GM18858 (cell line): ENCODE results near the gene ZHX3.

Source experiments
- ATAC-seq: cut with Tn5 transposase; IDR thresholded peaks from one replicate; pipeline ENCODE4 v1.9.1; 2021; ENCODE audit not compliant: unreplicated experiment

Gene ZHX3, protein sequence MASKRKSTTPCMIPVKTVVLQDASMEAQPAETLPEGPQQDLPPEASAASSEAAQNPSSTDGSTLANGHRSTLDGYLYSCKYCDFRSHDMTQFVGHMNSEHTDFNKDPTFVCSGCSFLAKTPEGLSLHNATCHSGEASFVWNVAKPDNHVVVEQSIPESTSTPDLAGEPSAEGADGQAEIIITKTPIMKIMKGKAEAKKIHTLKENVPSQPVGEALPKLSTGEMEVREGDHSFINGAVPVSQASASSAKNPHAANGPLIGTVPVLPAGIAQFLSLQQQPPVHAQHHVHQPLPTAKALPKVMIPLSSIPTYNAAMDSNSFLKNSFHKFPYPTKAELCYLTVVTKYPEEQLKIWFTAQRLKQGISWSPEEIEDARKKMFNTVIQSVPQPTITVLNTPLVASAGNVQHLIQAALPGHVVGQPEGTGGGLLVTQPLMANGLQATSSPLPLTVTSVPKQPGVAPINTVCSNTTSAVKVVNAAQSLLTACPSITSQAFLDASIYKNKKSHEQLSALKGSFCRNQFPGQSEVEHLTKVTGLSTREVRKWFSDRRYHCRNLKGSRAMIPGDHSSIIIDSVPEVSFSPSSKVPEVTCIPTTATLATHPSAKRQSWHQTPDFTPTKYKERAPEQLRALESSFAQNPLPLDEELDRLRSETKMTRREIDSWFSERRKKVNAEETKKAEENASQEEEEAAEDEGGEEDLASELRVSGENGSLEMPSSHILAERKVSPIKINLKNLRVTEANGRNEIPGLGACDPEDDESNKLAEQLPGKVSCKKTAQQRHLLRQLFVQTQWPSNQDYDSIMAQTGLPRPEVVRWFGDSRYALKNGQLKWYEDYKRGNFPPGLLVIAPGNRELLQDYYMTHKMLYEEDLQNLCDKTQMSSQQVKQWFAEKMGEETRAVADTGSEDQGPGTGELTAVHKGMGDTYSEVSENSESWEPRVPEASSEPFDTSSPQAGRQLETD

GRCh38 chr20:41317546-41318270 lies at the start of gene ZHX3:
Gene ZHX3 (minus strand): TSS chr20:41317731. CDS start chr20:41204916, 112,815 bp downstream.
- ATAC-seq = peak; percentile 90

DNA sequence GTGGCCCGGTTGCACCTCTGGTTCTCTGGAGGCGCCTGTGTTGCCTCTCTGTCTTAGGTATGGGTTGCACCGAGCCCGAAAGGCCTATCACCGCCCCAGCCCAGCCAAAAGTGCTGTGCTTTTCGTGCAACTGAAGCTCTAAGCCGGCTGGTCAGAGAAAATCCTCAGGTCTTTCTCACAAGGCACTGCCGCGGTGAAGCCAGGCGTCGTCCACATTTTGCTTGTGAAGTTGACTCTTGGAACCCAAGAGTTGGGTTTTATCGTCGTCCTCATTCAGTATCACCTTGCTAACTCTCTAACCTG lies 49.8 kb upstream of the ZHX3 start:
- ATAC-seq = no peak

DNA sequence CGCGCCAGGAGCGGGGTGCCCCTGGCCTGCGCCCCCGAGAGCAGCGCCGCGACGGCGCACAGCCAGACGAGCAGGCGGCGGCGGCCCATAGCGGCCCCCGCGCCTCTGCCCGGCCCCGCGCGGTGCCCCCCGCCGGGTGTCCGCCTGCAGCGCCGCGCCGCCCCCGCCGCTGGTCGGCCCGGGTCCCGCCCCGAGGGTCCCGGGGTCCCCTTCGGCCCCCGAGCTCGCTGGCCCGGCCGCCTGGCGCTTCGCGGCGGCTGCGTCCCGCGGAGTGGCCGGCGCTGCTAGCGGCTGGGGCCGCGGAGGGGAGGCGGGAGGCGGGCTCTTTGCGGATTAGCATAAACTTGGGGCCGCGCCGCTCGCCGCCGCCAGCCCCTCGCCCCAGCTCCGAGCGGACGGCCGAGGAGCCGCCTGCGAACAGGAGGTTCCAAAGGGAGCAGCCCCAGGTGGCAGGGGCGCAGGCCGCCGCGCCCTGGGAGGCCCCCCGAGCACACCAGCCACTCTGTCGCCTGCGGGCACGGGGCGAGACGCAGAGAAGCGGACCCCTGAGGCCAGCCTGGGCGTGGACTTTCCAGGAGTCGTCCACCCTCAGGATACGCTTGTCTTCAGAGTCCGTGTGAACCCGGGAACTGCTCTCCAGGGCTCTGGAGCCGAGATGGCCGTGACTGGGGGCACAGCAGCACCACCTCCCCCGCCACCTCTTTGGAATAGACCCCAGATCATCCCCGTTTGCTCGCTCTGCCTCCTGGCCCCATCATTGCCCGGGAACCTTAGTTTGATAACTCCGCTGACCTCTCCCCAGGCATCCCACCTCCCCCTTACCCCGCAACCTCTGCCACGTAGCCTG lies 49.2 kb upstream of the ZHX3 start, which contains the start of gene EMILIN3:
EMILIN3 (minus strand) TSS at position 273 of the 847 bp plus-strand sequence; CDS start at position 89, 184 bp downstream.
- ATAC-seq = no peak

- ATAC-seq = no peak
Observed at GRCh38 chr20:41365777-41366545, 48.4 kb upstream of the ZHX3 start.

DNA sequence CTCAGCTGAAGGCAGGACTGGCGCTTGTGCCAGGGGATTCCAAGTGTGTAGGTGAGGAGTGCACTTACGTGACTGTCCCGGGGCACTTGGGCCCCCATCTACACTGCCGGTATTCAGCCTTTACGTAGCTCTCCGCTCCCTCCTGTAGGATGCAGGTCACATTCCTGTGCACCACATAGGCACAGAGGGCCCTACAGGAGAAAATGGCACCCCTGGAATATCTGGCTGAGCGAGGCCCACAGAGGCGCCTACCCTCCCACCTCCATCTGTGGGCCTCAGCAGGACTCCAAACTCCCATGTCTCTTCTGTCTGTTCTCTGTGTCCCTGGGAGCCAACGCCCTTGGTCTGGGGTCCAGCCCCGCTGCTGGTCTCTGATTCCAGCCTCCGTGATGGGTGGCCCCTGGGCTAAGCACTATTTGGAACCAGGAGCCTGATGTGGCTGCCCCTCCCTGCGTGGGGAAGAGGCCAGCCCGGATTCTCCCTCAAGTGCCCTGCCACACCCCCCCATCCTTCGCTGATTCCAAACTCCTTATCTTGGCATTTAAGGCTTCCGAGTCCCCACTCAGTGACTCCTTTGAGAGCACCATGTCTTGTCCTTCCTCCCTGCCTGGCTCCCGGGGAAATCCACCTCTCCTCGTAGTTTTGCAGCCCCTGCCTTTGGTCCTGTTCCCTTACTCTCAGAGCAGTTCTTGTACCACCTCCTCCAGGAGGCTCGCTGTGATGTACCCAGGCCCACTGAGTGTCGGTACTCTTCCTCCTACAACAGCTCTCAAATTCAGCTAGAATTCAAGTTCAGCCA lies 47.6 kb upstream of the ZHX3 start:
- ATAC-seq = no peak

DNA sequence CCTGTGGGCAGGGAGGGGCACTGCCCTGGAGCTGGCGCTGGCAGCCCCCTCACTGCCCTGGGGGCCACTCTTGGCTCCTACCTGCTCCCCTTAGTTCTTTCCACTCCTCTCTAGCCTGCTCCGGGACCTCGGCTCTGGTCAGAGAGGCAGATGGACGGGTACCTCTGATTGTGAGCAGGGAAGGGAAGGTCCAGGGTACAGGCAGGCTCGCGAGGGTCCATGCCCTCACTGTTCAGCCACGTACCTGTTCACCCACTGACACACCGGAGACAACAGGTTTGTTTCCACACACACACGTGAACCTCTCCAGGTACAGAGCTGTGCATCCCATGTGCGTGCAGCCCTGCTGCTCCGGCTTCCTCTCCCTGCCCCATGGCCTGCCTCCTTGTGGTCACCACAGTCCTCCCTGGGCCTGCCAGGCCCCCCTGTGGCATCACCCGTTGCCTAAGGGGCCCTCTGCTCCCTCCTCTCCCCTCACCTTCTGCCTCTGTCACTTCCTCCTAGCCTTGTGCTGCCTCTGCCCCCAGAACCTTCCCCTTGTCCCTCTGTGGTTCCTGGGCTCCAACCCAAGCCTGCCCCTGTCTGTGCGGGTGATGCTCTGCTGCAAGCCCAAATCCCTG lies 46.8 kb upstream of the ZHX3 start:
- no peak for ATAC-seq

DNA sequence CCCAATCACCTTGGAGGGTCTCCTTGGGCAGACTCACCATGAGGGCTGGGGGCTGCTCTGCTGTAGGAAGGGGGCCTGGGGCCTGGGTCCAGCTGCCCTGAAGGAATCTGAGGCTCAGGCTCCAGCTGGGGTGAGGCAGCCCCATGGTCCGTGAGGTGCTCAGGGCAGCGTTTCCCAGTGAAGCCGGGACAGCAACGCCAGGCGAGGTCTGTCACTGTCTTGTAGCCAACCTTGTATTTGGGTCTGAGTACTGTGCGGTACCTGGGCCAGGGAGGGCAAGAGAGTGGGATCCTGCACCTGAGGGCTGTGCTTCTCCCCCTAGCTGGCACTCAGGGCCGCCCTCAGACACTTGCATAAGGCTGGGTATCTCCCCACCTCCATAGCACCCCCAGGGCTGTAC lies 46.1 kb upstream of the ZHX3 start:
- ATAC-seq = no peak

- ATAC-seq = no peak
Observed at GRCh38 chr20:41362748-41363140, 45.2 kb upstream of the ZHX3 start.

DNA sequence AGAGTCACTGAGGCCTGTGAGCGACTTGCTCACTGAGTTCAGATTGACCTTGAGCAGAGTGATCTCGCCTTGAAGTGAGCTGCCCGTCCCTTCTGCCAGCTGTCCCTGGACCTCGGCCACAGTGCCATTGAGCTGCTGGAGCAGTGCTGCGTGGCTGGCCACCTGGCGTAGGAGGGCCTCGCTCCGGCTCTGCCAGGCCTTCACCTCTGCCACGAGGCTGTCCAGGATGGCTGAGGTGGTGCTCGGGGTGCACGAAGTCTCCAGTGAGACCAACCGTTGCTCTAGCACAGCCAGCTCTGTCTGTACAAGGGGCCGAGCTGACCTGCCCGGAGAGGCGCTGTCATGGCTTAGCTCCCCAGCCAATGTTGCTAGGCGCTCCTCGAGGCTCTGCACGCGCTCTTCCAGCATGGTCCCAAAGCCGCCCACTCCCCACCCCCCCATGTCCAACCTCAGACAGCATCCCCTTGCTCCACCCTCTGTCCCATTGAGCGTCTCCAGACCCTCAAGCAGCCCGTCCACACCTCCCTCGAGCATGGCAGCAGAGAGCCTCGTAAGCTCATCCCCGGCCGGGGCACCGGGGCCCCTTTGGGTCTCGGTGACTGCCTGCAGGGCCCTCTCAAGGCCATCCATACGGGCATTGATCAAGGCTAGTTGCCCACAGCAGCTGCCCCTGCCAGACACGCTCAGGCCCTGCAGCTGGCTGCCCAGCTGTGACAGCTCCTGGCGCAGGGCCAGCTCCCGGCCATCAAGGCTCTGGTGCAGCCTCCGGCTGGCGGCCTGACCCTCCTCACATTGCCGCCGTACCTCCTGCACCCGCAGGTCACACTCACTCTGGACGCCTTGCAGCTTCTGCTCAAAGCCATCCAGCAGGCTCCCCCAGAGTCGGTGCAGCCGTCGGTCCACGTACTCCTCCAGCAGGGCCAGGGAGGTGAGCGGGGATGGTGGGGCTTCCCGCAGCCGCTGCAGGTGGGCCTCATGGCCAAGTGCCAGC lies 44.5 kb upstream of the ZHX3 start:
- no peak for ATAC-seq

DNA sequence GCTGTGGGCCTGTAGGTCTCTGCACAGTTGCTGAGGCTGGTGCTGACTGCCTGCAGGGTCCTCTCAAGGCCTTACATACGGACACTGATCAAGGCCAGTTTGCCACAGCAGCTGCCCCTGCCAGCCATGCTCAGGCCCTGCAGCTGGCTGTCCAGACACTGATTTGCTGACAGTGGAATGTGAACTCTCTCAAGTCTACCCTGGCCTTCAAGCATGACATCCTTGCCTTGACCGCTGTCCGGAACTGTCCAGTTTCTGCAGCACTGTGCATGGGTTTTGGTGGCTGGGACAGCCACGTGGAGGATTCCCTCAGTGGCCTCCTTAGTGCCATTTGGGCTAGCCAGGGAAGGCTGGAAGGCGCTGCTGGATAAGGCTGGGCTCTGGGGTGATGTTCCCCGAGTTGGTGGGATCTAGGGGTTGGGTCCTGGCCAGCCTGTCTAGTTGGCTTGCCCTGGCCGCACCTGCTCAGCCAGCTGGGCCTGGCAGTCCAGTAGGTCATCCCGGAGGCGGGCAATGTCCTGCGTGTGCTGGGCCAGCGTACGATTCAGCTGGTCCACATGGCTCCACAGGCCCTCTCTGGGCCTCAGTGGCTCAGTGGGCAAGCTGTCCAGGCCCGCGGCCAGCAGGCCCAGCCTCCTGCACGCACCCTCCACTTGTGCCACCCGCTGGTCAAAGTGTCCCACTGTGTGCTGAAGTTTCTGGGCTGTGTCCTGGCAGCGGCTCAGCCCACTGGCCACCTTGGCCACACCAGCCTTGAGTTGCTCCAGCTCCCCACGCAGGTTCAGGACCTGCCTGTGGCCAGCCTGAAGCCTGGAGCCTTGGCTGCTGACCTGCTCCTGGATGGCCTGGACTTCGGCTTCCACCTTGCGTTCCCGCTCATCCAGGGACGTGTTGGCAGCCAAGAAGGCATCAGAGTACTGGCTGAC lies 43.6 kb upstream of the ZHX3 start:
- ATAC-seq = no peak

DNA sequence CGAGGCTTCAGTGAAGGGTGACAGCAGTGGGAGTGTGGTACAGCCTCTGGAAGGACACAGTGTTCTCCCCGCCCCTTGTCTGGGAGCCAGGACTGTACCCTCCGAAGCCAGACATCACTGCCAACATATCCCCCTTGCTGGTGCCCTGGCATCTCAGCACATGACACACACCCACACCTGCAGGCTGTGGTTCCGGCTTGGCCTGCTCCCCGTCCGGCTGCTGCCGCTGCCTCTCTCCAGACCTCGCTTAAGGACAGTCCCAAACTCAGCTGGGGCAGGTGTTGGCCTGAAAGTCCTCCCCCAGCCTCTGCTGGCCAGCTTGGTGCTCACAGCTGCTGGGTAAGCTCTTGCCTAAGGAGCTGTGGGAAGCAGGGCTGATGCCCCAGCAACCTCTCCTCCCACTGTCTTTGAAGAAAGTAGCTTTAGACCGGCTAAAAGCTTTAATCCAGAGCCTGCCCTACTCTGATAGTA lies 42.0 kb upstream of the ZHX3 start:
- ATAC-seq = no peak

- no peak for ATAC-seq
Observed at GRCh38 chr20:41358717-41359116, 41.2 kb upstream of the ZHX3 start.

- no peak for ATAC-seq
Observed at GRCh38 chr20:41358230-41358629, 40.7 kb upstream of the ZHX3 start.

DNA sequence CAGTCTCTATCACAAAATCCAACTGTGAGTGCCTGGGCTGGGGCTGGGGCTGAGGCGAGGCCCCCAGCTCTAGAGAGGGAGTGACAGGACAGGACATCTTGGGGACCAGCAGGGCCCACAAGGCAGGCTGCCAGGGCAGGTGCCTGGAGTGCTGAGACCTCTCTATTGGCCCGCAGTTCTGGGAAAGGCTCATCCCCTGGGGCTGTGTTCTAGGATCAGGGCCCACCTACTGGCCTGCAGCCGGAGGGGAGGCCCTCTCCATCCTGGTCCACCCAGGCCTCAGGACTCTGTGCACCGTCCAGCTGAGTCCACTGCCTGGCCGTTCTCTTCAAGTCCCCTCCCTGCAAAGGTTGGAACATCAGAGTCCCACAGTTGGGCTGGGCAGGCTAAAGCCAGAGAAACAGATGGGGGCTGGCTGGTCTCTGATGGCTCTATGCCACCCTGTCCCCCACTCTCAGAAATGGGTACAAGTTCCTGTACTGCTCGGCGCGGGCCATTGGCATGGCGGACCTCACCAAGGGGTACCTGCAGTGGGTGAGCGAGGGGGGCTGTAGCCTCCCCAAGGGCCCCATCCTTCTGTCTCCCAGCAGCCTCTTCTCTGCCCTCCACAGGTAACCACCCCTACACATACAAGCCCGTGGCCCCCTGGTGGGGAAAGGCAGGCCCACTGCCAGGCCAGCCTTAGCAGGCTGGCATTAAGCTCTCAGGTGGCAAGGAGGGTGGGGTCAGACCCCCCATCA lies 40.1 kb upstream of the ZHX3 start:
- no peak for ATAC-seq

GRCh38 chr20:41356951-41357350 lies 39.4 kb upstream of the ZHX3 start:
- ATAC-seq = no peak
